SK-MEL-5 (cell line): ENCODE results near the gene CNTN4. TPM values are rescaled to one million over a fixed set of nuclear protein-coding genes. Genes with fewer than 3 reads are reported as not detected.

Source experiments
- DNase-seq: peaks from one replicate; pipeline ENCODE4 v3.0.0-alpha.2; 2016; ENCODE audit warnings: low read depth, low spot score
- in situ Hi-C: cut with HindIII; loops from 2 replicates; pipeline ENCODE4 v1.10.0; 2016; ENCODE audit warnings: low sequenced_read_pairs, high pct_unique_total_duplicates, low pct_unique_long_range_greater_than_20kb
- total RNA-seq: library from RNA; depleted of rRNA; stranded (reverse); fragments of >200 nt; shearing (Covaris generic); gene quantifications from 2 replicates; pipeline ENCODE4 v1.2.3, GENCODE V29; 2014

CNTN4 gene
- total RNA-seq, 1 experiment from 2014 or later = not detected

DNA sequence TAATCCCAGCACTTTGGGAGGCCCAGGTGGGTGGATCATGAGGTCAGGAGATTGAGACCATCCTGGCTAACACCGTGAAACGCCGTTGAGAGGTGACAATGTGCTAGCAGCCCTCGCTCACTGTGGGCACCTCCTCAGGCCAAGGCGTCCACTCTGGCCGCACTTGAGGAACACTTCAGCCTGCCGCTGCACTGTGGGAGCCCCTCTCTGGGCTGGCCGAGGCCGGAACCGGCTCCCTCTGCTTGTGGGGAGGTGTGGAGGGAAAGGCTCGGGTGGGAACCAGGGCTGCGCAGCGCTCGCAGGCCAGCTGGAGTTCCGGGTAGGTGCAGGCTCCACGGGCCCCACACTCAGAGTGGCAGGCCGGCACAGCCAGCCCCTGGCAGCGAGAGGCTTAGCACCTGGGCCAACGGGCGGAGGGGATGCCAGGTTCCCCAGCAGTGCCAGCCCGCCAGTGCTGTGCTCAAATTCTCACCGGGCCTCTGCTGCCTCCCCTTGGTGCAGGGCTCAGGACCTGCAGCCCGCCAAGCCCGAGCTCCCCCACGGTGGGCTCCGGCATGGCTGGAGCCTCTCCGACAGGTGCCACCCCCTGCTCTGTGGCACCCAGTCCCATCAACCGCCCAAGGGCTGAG lies 253.6 kb downstream of the CNTN4 start:
- no peak for DNase-seq
- in situ Hi-C loops = no loop called here

DNA sequence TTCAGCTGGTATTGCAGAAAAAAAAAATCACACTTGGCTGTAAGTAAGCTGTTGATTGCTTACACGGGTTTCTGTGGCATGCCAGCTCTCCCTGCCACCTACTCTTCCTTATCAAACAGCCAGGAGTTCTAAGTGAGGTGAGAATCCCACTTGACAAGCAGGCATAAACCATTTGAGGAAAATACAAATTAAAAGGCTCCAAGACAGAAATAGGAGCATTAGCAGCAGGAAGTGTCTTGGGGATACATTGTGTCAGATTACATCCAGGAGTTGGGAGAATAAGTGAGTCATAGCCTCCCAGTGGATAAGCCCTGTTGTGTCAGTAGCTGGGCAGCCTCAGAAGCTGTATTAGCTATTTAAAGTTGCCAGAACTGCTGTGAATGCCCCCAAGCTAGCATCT lies 256.0 kb downstream of the CNTN4 start:
- no peak for DNase-seq
- in situ Hi-C loops = no loop called here

DNA sequence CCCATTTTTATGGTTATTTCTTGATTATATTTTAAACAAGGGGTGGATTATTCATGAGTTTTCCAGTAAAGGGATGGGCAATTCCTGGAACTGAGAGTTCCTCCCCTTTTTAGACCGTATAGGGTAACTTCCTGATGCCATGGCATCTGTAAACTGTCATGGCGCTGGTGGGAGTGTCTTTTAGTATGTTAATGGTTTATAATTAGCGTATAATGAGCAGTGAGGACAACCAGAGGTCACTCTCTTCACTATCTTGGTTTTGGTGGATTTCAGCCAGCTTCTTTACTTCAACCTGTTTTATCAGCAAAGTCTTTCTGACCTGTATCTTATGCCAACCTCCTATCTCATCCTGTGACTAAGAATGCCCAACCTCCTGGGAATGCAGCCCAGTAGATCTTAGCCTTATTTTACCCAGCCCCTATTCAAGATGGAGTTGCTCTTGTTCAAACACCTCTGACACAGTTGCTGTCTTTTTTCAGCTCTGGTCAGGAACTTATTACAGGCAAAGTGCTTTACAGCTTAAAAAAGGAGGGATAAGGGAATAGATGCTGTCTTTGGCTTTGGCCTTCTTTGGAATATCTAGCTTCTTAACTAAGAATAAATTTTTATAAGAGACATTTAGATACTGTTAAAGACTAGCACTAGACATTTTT lies 257.8 kb downstream of the CNTN4 start:
- no peak for DNase-seq
- in situ Hi-C loops = no loop called here

DNA sequence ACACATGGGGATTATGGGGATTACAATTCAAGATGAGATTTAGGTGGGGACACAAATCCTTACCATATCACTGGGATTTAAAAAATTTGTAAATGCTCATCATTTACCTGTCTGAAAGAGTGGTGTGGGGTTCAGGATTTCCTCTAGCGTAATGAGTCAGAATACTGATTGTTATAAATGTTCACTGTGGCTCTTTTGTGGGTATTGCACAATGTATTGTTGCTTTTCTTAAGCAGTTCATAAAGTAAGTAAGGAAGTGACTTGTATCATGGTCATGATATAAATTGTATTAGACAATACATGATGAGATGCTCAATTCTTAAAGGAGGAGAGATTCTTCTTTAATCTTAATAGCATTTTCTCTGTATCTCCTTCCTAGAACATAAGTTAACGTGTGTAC lies 262.1 kb downstream of the CNTN4 start:
- DNase-seq = no peak
- in situ Hi-C loops = no loop called here

DNA sequence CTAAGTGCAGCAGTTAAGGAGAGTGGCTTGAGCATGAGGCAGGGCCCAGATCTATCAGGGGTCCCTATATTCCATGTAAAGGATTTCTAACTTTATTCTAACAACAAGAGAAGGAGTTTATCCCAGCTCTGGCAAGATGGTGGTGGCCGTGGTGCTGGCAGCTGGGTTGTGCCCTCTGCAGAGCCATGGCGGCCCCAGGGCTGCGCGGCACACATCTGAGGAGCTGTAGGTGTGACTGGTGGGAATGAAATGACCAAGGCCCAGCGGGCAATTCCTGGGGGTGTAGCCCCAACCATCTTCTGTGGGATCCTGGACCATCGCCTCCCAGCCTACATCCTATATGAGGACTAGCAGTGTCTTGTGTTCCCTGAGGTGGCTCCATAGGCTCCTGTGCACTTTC lies 263.5 kb downstream of the CNTN4 start:
- in situ Hi-C loops = no loop called here
- DNase-seq = no peak

DNA sequence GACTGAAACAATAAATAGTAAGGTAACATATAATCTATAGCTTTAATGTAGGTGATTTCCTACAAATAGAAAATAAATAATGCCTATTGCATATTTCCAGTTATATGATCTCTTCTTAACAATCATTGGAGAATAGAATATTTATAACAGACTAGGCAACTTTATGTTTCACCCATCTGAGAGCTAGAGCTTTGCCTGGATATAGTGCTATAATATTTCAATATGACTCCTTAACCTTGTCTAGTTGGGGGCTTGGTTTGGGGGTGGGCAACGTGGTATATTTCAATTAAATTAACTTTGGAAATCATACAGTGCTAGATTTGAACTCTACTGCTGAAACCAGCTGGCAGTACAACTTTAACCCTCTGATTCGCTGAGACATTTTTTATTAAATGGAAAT lies 265.2 kb downstream of the CNTN4 start:
- in situ Hi-C loops = no loop called here
- no peak for DNase-seq

DNA sequence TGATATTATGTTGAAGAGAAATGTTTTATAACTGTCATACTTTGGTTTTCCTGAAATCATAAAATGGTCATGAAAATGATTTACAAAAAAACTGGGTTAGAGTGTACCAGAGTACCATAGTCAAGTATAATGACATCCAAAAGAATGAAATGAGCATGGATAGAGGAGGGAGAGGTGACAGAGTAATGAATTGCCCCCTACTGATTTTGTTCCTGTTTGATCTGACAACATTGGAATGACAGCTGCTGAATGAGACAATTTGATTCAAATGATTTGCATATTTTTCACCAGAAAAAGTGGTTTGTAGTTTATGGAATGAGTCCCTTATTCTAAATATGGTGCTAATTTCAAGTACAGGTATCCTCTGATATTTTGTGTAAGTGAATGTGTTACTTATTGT lies 271.7 kb downstream of the CNTN4 start:
- in situ Hi-C loops = no loop called here

DNA sequence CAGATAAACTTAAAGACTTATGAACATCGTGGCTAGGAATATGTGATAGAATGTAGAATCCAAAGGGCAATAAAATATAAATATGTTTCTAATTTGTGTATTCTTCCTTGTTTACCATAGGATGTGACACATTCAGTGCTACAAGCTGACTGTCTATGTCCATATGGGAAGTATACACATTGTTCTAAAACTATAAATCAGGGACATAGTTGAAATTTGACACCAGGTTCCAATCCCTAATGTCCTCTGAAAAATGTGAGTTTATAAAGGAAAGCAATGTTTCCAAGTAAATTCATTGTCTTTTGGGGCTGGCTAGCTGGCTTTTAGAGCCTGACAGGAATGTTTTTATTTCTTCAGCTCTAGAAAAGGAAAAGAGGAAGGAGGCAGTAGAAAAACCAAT lies 273.6 kb downstream of the CNTN4 start:
- DNase-seq = no peak
- in situ Hi-C loops = no loop called here

More for the DNA sequence above, 271.7 kb downstream of the CNTN4 start:
- DNase-seq = no peak

DNA sequence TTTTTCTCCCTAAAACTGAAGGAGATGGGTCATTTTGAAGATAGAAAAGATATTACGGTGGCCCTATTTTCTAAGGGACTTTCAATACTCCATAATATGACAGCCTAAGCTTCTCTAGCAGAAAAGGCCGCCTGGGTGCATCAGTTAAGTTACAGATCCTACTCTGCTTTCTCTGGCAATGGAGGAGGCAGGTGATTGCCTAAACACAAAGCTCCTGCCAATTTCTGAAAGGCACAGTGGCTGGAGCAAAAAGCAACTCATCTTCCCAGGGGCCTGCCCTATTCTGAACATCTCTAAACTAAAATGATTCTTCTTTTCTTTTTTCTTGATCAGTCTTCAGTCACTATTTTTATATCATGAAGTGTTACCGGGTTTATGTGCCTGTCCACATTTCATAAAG lies 276.7 kb downstream of the CNTN4 start:
- no peak for DNase-seq
- in situ Hi-C loops = no loop called here

DNA sequence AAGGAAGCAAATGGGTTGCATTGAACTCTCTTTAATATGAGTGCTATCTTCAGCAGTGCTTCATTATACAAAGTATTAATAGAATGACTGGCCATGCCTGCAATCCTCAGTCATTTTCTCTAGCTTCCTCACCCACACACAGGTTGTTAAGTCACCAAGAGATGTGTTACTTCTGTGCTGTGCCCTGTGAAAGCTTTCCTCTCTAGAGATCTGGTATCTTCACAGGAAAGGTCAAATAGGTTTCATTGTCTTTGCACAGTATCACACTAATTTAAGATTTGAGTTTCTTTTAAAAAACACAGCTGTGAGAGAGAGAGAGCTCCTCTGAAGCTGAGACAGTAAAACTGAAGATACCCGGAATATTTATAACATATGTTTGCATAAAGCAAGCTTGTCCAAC lies 278.6 kb downstream of the CNTN4 start:
- in situ Hi-C loops = no loop called here
- DNase-seq = no peak

DNA sequence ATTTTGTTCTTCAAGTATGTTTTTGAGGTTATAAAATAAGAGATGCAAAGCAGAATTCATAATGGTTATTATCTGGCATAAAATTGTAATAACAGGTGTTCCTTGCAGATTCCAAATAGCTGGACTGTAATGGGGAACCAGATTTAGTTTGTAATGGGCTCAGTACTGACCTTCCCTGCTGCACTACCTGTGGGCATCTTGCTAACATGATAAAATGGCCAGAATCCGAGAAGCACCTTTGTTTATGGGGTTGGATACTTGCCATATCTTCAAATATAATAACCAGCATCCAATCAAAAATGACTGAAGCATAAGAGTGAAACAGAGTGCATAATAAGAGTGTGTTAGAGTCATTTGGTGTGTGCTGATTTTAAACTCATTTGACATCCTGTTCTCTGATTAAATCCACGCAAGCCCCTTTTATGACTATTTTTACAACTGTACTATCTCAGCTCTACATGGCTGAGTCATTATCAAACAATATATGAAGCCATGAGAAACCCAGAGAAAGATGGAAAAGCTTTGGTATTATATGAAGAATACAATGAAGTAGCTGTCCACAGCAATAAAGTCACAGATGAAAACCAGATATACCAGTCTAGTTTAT lies 292.4 kb downstream of the CNTN4 start:
- DNase-seq = no peak
- in situ Hi-C loops = no loop called here

DNA sequence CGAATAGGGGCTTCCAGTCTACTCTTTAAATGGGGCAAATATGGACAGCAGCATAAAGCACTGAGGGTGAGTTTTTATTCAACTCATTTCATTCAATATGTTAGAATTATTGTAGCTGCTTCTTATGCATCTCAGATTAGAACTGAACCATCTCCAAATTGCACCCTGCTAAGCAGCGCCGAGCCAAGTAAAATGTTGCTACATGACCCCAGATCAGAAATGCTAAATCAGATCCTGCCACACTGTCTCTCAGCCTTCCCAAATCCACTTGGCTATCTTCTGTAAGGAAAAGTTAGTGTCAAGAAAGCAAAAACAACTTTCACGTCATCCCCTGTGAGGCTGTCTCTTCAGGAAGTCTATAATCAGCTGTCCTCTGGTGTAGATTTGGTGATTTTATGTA lies 293.2 kb downstream of the CNTN4 start:
- in situ Hi-C loops = no loop called here
- no peak for DNase-seq

DNA sequence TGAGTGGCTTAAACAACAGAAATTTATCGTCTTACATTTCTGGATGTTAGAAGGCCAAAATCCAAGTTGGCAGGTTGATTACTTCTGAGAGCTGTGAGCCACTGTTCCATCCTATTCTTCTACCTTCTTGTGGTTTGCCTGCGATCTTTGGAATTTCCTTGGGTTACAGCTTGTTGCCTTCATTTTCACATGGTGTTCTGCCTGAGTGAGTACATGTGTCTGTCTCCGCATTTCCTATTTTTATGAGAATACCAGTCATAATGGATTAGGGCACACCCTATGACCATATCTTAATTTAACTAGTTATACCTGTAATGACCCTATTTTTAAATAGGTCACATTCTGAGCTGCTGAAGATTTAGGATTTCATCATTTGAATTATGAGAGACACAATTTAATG lies 294.3 kb downstream of the CNTN4 start:
- in situ Hi-C loops = no loop called here
- DNase-seq = no peak

DNA sequence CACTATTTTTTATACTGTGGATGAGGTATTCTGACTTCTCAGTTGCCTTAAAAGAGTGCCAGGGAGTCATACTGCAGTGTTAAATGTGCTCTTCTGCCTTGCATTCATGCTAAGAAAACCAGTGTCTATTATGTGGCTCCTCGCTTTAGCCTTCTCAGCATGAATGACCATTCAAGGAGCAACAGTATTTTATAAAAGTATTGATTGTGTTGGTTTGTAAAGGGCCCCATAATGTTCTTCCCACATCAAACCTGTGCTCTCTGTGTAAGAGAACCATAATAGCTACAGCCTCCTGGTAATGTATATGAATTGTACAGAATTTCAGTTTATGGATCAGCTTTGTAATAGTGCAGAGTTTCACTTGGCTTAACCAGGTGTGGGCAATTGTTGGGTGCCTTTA lies 316.4 kb downstream of the CNTN4 start:
- no peak for DNase-seq
- in situ Hi-C loops = no loop called here

DNA sequence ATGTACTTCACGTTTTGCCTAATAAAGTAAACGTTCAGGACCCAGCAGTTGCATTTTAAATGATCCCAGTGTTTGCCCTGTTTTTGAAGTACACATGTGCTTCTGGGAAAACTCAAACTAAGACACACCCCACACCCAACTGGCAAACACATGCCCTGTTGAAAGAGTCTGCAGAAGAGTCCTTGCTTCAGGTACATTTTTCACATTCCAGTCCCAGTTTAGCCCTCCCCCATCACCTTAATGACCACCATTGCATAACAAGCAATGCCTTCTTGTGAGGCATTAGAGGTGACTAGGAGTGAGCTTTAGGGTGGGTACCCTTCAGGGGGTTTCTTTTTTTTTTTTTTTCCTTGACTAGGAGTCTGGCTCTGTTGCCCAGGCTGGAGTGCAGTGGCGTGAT lies 322.3 kb downstream of the CNTN4 start:
- in situ Hi-C loops = no loop called here
- DNase-seq = no peak

DNA sequence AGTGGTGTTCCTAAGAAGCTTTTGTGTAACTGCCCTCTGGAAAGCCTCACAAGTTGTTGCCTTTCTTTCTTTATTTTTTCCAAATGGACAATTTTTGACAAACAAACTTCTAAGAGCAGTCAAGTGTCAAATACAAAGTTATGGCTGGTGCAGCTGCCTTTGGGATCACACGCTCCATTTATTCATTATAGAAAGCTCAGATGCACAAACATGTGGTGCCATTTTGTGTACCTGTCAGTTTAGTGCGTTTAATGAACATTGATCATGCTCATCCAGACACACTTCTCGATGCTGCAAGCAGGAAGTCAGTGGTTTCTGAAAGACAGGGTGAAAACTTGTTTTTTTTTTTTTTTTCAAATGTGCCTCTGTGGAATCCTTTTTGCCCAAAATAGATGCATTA lies 324.5 kb downstream of the CNTN4 start:
- in situ Hi-C loops = no loop called here
- no peak for DNase-seq

DNA sequence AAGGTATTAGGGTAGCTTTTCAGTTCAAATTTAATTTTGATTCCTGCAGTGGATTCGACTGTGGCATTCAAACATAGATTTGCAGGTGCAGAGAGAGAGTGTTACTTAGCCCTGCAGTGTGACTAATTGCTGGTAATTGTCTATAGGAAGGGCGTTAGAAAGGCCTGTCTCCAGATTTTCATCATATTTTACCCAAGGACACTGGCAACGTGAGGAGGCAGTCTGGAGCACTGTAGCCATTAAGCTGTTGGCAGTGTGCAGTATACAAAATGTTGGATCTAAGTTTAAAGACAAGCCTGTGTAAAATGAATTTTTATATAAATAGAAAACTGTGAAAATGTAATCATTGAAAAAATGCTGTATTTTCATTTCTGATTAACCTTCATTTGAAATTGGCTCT lies 342.9 kb downstream of the CNTN4 start:
- no peak for DNase-seq
- in situ Hi-C loops = no loop called here

DNA sequence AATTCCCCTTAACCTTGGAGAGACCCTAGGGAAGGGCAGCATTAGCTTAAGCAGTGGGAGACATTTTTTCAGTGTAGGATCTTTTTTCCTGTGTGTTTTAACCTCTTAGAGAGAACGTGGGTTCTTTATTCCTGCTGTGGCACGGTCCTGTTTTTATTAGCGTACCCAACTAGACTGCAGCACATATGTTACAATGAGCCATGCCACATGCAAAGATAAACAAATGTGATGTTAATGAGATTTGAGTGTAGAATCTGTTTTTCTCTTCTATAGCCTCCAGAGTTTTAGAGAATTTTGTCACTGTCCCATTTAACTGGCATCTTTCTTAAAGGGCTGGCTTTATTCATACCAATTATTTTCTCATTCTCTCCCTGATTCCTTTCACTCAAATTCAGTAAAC lies 347.5 kb downstream of the CNTN4 start:
- in situ Hi-C loops = no loop called here

DNA sequence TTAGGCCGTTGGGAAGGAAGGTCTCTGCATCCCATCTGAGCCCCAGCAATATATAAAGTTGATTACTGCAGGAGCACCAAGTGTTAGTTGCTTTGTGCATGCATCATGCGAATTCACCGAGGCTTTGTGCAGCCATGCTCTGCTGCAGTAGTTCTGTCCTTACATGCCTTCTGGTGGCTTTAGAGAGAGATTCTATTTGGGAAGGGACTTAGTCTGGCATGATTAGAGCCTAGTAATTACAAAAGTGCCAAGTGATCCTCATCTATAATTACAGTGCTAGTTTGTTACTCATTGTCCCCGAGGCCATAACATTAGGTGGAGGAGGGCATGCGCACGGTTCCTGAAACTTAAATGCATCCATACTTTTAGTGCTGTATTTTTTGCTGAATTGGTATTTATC lies 353.6 kb downstream of the CNTN4 start:
- DNase-seq = no peak
- in situ Hi-C loops = no loop called here

More for the DNA sequence above, 347.5 kb downstream of the CNTN4 start:
- DNase-seq = no peak
